Activated T-helper 2 cell treated with anti-CD3 and anti-CD28 coated beads, Interferon-gamma antibody, Interleukin-2, Interleukin-4, amounts not matched to agents 10 μg/mL and 5 μg/mL and 100 μg/mL, durations not matched to agents 14 hours and 24 hours and 36 hours (primary cell): ENCODE data around the gene CYLD. TPM values are rescaled to one million over a fixed set of nuclear protein-coding genes. Genes with fewer than 3 reads are reported as not detected.

Experiments
- DNase-seq: peaks from one replicate; pipeline ENCODE4 v3.0.0; 2021; ENCODE audit warnings: low spot score
- H3K27ac Mint-ChIP-seq: one replicate; pipeline ENCODE4 v1.8.0; 2021; ENCODE audit warnings: mixed read lengths
- H3K27me3 Mint-ChIP-seq: one replicate; pipeline ENCODE4 v1.8.0; 2021; ENCODE audit warnings: low read depth, mixed read lengths
- H3K36me3 Mint-ChIP-seq: one replicate; pipeline ENCODE4 v1.8.0; 2021; ENCODE audit warnings: low read depth, mixed read lengths
- H3K4me1 Mint-ChIP-seq: one replicate; pipeline ENCODE4 v1.8.0; 2021; ENCODE audit warnings: low read depth, mixed read lengths
- H3K4me3 Mint-ChIP-seq: one replicate; pipeline ENCODE4 v1.8.0; 2021; ENCODE audit warnings: low read depth, mild to moderate bottlenecking, moderate library complexity, mixed read lengths
- H3K9me3 Mint-ChIP-seq: one replicate; pipeline ENCODE4 v1.8.0; 2021; ENCODE audit warnings: mixed read lengths
- intact Hi-C: fragments of 100-400 bp; cut with micrococcal nuclease; formaldehyde crosslinking; loops from one replicate; pipeline ENCODE4 v1.15.1; 2023
- total RNA-seq: library from RNA; stranded (reverse); gene quantifications from 2 replicates; pipeline ENCODE4 v1.2.3, GENCODE V29; 2022

The CYLD gene
- total RNA-seq, 1 donor from 2014 or later = 201 TPM

GRCh38 chr16:50781043-50781442 is 39.2 kb downstream of the CYLD start:
- H3K4me3 Mint-ChIP-seq = peak overlapping the region; percentile 27
- no peaks in the 10 kb centered on the region for H3K9me3 Mint-ChIP-seq
- no peaks in the 10 kb centered on the region for H3K27me3 Mint-ChIP-seq
- intact Hi-C loops = loop anchor here (2.0 kb wide), 1 partner anchor 36 kb away; no protein-coding TSS in a partner anchor
- peak overlapping the region; percentile 84 for H3K27ac Mint-ChIP-seq
- peaks cover 46% of the 10 kb centered on the region for H3K4me1 Mint-ChIP-seq
- peaks cover 84% of the 10 kb centered on the region for H3K36me3 Mint-ChIP-seq
- no peak for DNase-seq

DNA sequence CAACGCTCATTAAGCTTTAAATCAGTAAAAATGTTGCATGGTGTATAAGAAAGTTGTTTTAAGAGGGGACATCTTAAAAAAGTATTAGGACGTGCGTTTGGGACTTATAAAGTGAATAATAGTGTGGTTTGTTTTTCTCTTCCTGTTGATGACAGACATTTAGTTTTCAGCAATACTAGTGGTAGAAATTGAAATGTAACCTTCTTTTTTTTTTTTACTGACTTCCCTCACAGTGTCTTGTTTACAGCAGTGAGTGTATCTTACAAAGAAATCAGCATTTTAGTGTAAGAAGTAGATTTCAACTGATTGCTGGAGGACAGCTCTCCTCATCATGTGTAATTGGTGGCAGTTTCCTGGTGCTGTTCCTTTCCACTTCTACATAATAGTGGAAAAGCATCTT is 39.6 kb downstream of the CYLD start:
- Mint-ChIP-seq H3K27me3 (no peaks in the 10 kb centered on the region), H3K4me1 (peaks cover 46% of the 10 kb centered on the region)
- intact Hi-C loops = loop anchor here (2.0 kb wide), 1 partner anchor 37 kb away; no protein-coding TSS in a partner anchor

DNA sequence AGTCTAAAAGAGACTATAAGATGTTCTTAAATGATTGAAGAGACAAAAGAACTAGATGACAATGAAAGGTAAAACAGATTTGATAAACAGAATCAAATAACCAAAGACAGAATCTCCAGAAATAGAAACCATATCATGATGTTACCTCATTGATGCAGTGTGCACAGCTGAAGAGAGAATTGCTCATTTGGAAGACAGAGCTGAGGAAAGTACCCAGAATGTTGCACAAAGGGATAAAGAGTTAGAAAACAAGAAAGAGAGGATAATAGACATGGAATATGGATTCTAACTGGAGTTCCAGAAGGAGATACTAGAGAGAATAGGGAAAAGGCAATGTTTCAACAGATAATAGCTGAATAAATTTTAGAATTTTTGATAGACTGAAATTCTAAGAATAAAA is 47.9 kb downstream of the CYLD start:
- Mint-ChIP-seq H3K4me3 (no peak overlapping the region), H3K27ac (no peak overlapping the region), H3K9me3 (peaks cover 22% of the 10 kb centered on the region), H3K36me3 (peaks cover 91% of the 10 kb centered on the region), H3K27me3 (no peaks in the 10 kb centered on the region), H3K4me1 (peaks cover 15% of the 10 kb centered on the region)
- intact Hi-C loops = no loop called here
- no peak for DNase-seq

More for the DNA sequence above, 39.6 kb downstream of the CYLD start:
- peak overlapping the region; percentile 47 for H3K4me3 Mint-ChIP-seq
- H3K27ac Mint-ChIP-seq = peak overlapping the region; percentile 84
- DNase-seq = no peak
- no peaks in the 10 kb centered on the region for H3K9me3 Mint-ChIP-seq
- H3K36me3 Mint-ChIP-seq = peaks cover 87% of the 10 kb centered on the region

- no peak for DNase-seq
- no peak overlapping the region for H3K27ac Mint-ChIP-seq
- intact Hi-C loops = no loop called here
- H3K36me3 Mint-ChIP-seq = peaks cover 92% of the 10 kb centered on the region
- no peaks in the 10 kb centered on the region for H3K27me3 Mint-ChIP-seq
- peaks cover 22% of the 10 kb centered on the region for H3K9me3 Mint-ChIP-seq
- no peak overlapping the region for H3K4me3 Mint-ChIP-seq
- peaks cover 19% of the 10 kb centered on the region for H3K4me1 Mint-ChIP-seq
These were observed 49.6 kb downstream of the CYLD start for GRCh38 chr16:50791522-50791921.

GRCh38 chr16:50796829-50797228 is 54.9 kb downstream of the CYLD start:
- Mint-ChIP-seq H3K27ac (peak overlapping the region; percentile 10), H3K9me3 (no peaks in the 10 kb centered on the region), H3K36me3 (peaks cover 80% of the 10 kb centered on the region), H3K4me3 (no peak overlapping the region), H3K27me3 (no peaks in the 10 kb centered on the region), H3K4me1 (peaks cover 5% of the 10 kb centered on the region)
- intact Hi-C loops = no loop called here
- DNase-seq = no peak

- H3K36me3 Mint-ChIP-seq = peaks cover 74% of the 10 kb centered on the region
- DNase-seq = no peak
- H3K27ac Mint-ChIP-seq = peak overlapping the region; percentile 33
- no peaks in the 10 kb centered on the region for H3K9me3 Mint-ChIP-seq
- no peak overlapping the region for H3K4me3 Mint-ChIP-seq
- peaks cover 4% of the 10 kb centered on the region for H3K4me1 Mint-ChIP-seq
- H3K27me3 Mint-ChIP-seq = no peaks in the 10 kb centered on the region
- intact Hi-C loops = no loop called here
These were observed 55.6 kb downstream of the CYLD start for GRCh38 chr16:50797456-50797855.

DNA sequence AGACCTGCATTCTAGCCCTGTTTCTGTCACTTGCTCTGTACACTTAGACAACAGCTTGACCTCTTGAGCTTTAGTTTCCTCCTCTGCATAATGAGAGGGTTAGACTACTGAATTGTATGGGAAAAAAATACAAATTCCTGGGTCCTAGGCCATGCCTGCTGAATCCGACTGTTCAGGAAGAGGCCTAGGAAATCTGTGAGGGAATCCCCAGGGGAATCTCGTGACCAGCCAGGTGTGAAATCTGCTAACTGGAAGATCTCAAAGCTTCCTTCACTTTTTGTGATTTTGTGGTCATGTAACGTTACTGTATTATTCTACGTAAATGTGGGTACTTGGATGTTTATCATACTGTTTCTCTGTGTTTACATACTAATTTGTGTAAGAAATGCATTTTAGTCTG is 58.2 kb downstream of the CYLD start:
- DNase-seq = no peak
- intact Hi-C loops = no loop called here
- Mint-ChIP-seq H3K36me3 (peaks cover 56% of the 10 kb centered on the region), H3K27ac (peak overlapping the region; percentile 8), H3K27me3 (no peaks in the 10 kb centered on the region), H3K9me3 (no peaks in the 10 kb centered on the region), H3K4me3 (no peak overlapping the region), H3K4me1 (peaks cover 4% of the 10 kb centered on the region)

DNA sequence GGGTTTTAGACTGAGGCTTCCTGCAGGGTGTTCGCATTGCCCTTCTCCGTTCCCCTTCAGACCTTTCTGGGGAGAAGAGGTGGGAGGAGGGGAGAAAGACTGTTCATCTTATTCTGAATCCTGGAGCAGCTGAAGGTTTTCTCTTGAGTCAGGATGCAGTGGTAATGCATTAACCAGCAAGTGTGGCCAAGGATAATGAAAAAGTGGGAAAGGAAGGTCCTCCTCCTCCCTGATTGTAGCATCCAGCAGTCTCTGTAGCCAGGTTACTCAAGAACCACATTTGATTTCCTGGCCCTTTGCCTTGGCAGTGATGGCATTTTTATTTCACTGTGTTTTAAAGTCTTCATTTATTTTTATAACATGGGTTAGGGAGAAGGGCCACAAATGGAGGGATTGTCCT is 59.1 kb downstream of the CYLD start:
- intact Hi-C loops = no loop called here
- H3K27ac Mint-ChIP-seq = no peak overlapping the region
- peaks cover 46% of the 10 kb centered on the region for H3K36me3 Mint-ChIP-seq
- H3K9me3 Mint-ChIP-seq = no peaks in the 10 kb centered on the region
- H3K4me1 Mint-ChIP-seq = peaks cover 6% of the 10 kb centered on the region
- H3K4me3 Mint-ChIP-seq = no peak overlapping the region
- H3K27me3 Mint-ChIP-seq = no peaks in the 10 kb centered on the region
- DNase-seq = no peak

- intact Hi-C loops = no loop called here
- Mint-ChIP-seq H3K27me3 (no peaks in the 10 kb centered on the region), H3K36me3 (peaks cover 37% of the 10 kb centered on the region), H3K9me3 (no peaks in the 10 kb centered on the region), H3K4me3 (no peak overlapping the region), H3K27ac (no peak overlapping the region), H3K4me1 (peaks cover 12% of the 10 kb centered on the region)
- DNase-seq = no peak
These were observed 60.1 kb downstream of the CYLD start for GRCh38 chr16:50802000-50802399.

DNA sequence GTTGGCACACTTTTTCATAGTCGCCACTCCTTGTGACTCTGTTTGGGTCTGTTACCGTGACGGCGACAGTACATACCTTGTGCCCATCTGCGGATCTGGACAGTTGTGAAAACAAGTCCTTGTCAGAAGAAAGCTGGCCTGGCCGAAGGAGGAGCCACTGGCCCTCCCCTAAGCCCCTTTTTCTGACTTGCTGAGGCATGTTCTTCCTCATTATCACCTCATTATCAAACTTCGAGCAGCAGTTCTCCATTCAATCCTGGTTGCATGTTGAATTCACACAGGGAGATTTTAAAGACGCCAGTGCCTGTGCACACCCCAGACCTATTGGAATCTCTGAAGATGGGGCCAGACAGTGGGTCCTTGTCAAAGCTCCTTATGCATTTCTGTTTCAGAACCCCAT is 61.1 kb downstream of the CYLD start:
- H3K36me3 Mint-ChIP-seq = peaks cover 27% of the 10 kb centered on the region
- H3K4me1 Mint-ChIP-seq = peaks cover 12% of the 10 kb centered on the region
- no peak for DNase-seq
- no peak overlapping the region for H3K4me3 Mint-ChIP-seq
- no peaks in the 10 kb centered on the region for H3K27me3 Mint-ChIP-seq
- H3K27ac Mint-ChIP-seq = no peak overlapping the region
- no peaks in the 10 kb centered on the region for H3K9me3 Mint-ChIP-seq
- intact Hi-C loops = no loop called here

GRCh38 chr16:50804290-50804907 is 62.5 kb downstream of the CYLD start:
- intact Hi-C loops = no loop called here
- peaks cover 2% of the 10 kb centered on the region for H3K27me3 Mint-ChIP-seq
- no peaks in the 10 kb centered on the region for H3K9me3 Mint-ChIP-seq
- no peak overlapping the region for H3K27ac Mint-ChIP-seq
- peaks cover 16% of the 10 kb centered on the region for H3K36me3 Mint-ChIP-seq
- peaks cover 12% of the 10 kb centered on the region for H3K4me1 Mint-ChIP-seq
- no peak for DNase-seq
- H3K4me3 Mint-ChIP-seq = no peak overlapping the region

GRCh38 chr16:50806099-50807062 is 64.5 kb downstream of the CYLD start:
- peak overlapping the region; percentile 68 for H3K4me3 Mint-ChIP-seq
- H3K9me3 Mint-ChIP-seq = no peaks in the 10 kb centered on the region
- H3K27me3 Mint-ChIP-seq = peaks cover 2% of the 10 kb centered on the region
- peaks cover 5% of the 10 kb centered on the region for H3K36me3 Mint-ChIP-seq
- peak overlapping the region; percentile 47 for H3K27ac Mint-ChIP-seq
- H3K4me1 Mint-ChIP-seq = peaks cover 12% of the 10 kb centered on the region
- intact Hi-C loops = loop anchor here (1.0 to 5.0 kb wide), 8 partner anchors 59 to 781 kb away; partner anchors contain the start of gene CNEP1R1
- peak; percentile 78 for DNase-seq
